Activated naive CD4-positive, alpha-beta T cell treated with anti-CD3 and anti-CD28 coated beads for 36 hours (primary cell): ENCODE results near the gene NRCAM. TPM values are rescaled to one million over a fixed set of nuclear protein-coding genes. Genes with fewer than 3 reads are reported as not detected.
"Not testable (repeated sequence)": the region's sequence is repeated elsewhere in the genome, so short reads cannot be mapped to it uniquely, and the experiment has no call there.

Experiments used
- CTCF ChIA-PET: fragments of 350-600 bp; sonication (Branson Sonifier 250); formaldehyde crosslinking; loops from one replicate; lab custom pipeline; 2021; ENCODE audit warnings: antibody characterized with exemption; lab: Charles Lee
- DNase-seq: peaks from one replicate; pipeline ENCODE4 v3.0.0-alpha.2; 2020
- H3K27ac Mint-ChIP-seq: one replicate; pipeline ENCODE4 v1.8.0; 2021; ENCODE audit warnings: mild to moderate bottlenecking, mixed read lengths
- H3K27me3 Mint-ChIP-seq: one replicate; pipeline ENCODE4 v1.8.0; 2021; ENCODE audit warnings: low read depth, mixed read lengths
- H3K36me3 Mint-ChIP-seq: one replicate; pipeline ENCODE4 v1.8.0; 2021; ENCODE audit warnings: low read depth, mixed read lengths
- H3K4me1 Mint-ChIP-seq: one replicate; pipeline ENCODE4 v1.8.0; 2021; ENCODE audit warnings: low read depth, mixed read lengths
- H3K4me3 Mint-ChIP-seq: one replicate; pipeline ENCODE4 v1.8.0; 2021; ENCODE audit warnings: mild to moderate bottlenecking, moderate library complexity, mixed read lengths
- H3K9me3 Mint-ChIP-seq: one replicate; pipeline ENCODE4 v1.8.0; 2021; ENCODE audit warnings: mixed read lengths
- intact Hi-C: fragments of 100-400 bp; cut with micrococcal nuclease; formaldehyde crosslinking; loops from one replicate; pipeline ENCODE4 v1.15.1; 2023
- total RNA-seq, 2 experiments: library from RNA; stranded (reverse); gene quantifications; one replicate each; pipeline ENCODE4 v1.2.3, GENCODE V29; 2021

Gene NRCAM
- total RNA-seq, 2 experiments from 2014 or later, result 0.81 to 1.0 TPM

- Mint-ChIP-seq H3K36me3 (peaks cover 27% of the 10 kb centered on the region), H3K27ac (no peak overlapping the region), H3K9me3 (no peaks in the 10 kb centered on the region), H3K27me3 (no peaks in the 10 kb centered on the region), H3K4me1 (no peaks in the 10 kb centered on the region), H3K4me3 (no peak overlapping the region)
- intact Hi-C loops, result no loop called here
- no peak for DNase-seq
- CTCF ChIA-PET, result interaction anchor here (0.6 kb wide), 1 partner anchor 299 kb away, joined by 3 read pairs; no protein-coding TSS in a partner anchor
These were observed 24.1 kb upstream of the NRCAM start for GRCh38 chr7:108480311-108480710.

GRCh38 chr7:108479751-108480150 is 23.5 kb upstream of the NRCAM start:
- Mint-ChIP-seq H3K9me3 (no peaks in the 10 kb centered on the region), H3K27me3 (no peaks in the 10 kb centered on the region), H3K27ac (no peak overlapping the region), H3K4me3 (no peak overlapping the region), H3K36me3 (peaks cover 29% of the 10 kb centered on the region), H3K4me1 (no peaks in the 10 kb centered on the region)
- DNase-seq, result no peak
- CTCF ChIA-PET, result no interaction called here
- intact Hi-C loops, result no loop called here

DNA sequence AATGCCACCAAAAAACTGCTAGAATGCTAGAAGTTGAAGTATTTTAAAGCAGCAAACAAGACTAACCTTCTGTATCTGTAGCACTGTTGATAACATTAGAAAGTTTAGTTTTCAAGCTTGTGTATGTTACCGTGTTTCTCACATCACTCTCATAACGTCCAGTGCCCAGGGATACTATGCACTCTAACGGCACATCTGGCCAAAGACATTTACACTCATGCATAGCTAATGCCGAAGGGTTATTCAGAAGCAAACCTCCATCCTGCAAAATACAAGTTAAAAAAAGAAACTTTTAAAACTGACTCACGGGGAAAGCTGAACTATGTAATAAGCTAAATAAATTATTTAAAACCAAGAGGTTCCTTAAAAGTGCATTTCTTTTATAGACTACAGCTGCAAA is 22.9 kb upstream of the NRCAM start:
- no peak for DNase-seq
- Mint-ChIP-seq H3K4me3 (no peak overlapping the region), H3K36me3 (peaks cover 31% of the 10 kb centered on the region), H3K27ac (no peak overlapping the region), H3K4me1 (no peaks in the 10 kb centered on the region), H3K9me3 (no peaks in the 10 kb centered on the region), H3K27me3 (no peaks in the 10 kb centered on the region)
- CTCF ChIA-PET, result interaction anchor here (1.0 kb wide), 1 partner anchor 18 kb away, joined by 4 read pairs; no protein-coding TSS in a partner anchor
- intact Hi-C loops, result no loop called here

DNA sequence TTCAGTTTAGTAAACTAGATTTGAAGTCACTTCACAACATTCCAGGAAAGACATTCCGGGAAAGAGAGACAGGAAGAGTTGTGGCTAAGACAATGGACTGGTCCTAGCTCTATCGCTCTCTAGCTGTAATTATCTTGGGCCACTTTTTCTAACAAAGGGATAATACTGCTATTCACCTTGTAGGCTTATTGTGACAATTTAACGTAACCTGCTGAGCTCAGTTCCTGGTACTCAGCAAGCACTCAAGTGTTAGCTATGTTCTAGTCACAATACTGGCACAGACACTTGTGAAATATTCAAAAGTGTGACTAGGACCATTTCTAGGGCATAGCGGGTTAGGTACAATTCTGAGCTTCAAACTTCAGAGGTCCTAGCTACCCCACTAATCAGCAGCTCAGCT is 12.0 kb upstream of the NRCAM start:
- Mint-ChIP-seq H3K36me3 (no peaks in the 10 kb centered on the region), H3K27me3 (no peaks in the 10 kb centered on the region), H3K4me1 (peaks cover 17% of the 10 kb centered on the region), H3K27ac (no peak overlapping the region), H3K9me3 (no peaks in the 10 kb centered on the region), H3K4me3 (no peak overlapping the region)
- CTCF ChIA-PET, result interaction anchor here (0.8 to 1.6 kb wide), 2 partner anchors 16 to 57 kb away, joined by 3 to 4 read pairs; no protein-coding TSS in a partner anchor
- no peak for DNase-seq
- intact Hi-C loops, result no loop called here

- intact Hi-C loops, result no loop called here
- CTCF ChIA-PET, result interaction anchor here (0.8 kb wide), 1 partner anchor 22 kb away, joined by 4 read pairs; no protein-coding TSS in a partner anchor
- DNase-seq, result no peak
- H3K27ac Mint-ChIP-seq, result no peak overlapping the region
- no peaks in the 10 kb centered on the region for H3K36me3 Mint-ChIP-seq
- peaks cover 23% of the 10 kb centered on the region for H3K4me1 Mint-ChIP-seq
- H3K9me3 Mint-ChIP-seq, result no peaks in the 10 kb centered on the region
- no peak overlapping the region for H3K4me3 Mint-ChIP-seq
- H3K27me3 Mint-ChIP-seq, result no peaks in the 10 kb centered on the region
These were observed 11.2 kb upstream of the NRCAM start for GRCh38 chr7:108467391-108467790.

DNA sequence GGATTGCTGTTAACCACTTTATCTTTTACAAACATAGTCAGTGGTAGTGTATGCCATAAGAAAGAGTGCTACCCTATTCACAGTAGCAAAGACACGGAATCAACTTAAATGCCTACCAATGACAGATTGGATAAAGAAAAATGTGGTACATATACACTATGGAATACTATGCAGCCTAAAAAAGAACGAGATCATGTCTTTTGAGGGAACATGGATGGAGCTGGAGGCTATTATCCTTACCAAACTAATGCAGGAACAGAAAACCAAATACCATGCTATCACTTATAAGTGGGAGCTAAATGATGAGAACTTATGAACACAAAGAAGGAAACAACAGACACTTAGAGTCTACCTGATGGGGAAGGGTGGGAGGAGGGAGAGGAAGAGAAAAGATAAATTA is 10.1 kb upstream of the NRCAM start:
- H3K36me3 Mint-ChIP-seq, DNase-seq, H3K27me3 Mint-ChIP-seq, H3K9me3 Mint-ChIP-seq, H3K4me3 Mint-ChIP-seq, intact Hi-C loops, H3K27ac Mint-ChIP-seq: not testable (repeated sequence)
- CTCF ChIA-PET, result interaction anchor here (0.8 to 1.2 kb wide), 2 partner anchors 9 to 23 kb away, joined by 3 to 4 read pairs; no protein-coding TSS in a partner anchor
- peaks cover 26% of the 10 kb centered on the region for H3K4me1 Mint-ChIP-seq

- intact Hi-C loops, result no loop called here
- Mint-ChIP-seq H3K4me3 (no peak overlapping the region), H3K27ac (no peak overlapping the region), H3K4me1 (peaks cover 31% of the 10 kb centered on the region), H3K36me3 (no peaks in the 10 kb centered on the region), H3K9me3 (no peaks in the 10 kb centered on the region), H3K27me3 (no peaks in the 10 kb centered on the region)
- CTCF ChIA-PET, result no interaction called here
- DNase-seq, result no peak
These were observed 8.5 kb upstream of the NRCAM start for GRCh38 chr7:108464743-108465142.

DNA sequence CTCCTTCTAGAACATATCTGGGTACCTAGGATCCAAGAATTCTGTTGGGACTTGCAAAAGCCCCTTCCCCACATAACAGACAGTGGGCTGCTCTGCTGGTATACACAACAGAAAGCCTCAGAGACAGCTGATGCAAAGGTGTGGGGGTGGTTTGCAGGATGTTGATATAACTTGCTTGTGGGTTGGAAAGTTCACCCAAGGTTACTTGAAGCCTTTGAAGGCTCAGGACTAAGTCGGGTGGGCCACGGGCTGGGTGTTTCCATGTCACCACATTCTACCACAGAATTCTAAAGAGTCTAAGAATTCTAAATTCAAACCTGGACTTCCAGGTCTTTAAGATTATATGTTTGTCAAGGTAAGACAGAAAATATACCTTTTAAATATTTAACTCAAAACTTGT is 7.4 kb upstream of the NRCAM start:
- intact Hi-C loops, result no loop called here
- H3K4me3 Mint-ChIP-seq, result no peak overlapping the region
- CTCF ChIA-PET, result interaction anchor here (0.8 kb wide), 1 partner anchor 34 kb away, joined by 3 read pairs; no protein-coding TSS in a partner anchor
- no peak overlapping the region for H3K27ac Mint-ChIP-seq
- peak; percentile 42 for DNase-seq
- peaks cover 30% of the 10 kb centered on the region for H3K4me1 Mint-ChIP-seq
- no peaks in the 10 kb centered on the region for H3K36me3 Mint-ChIP-seq
- H3K27me3 Mint-ChIP-seq, result peaks cover 2% of the 10 kb centered on the region
- H3K9me3 Mint-ChIP-seq, result no peaks in the 10 kb centered on the region

DNA sequence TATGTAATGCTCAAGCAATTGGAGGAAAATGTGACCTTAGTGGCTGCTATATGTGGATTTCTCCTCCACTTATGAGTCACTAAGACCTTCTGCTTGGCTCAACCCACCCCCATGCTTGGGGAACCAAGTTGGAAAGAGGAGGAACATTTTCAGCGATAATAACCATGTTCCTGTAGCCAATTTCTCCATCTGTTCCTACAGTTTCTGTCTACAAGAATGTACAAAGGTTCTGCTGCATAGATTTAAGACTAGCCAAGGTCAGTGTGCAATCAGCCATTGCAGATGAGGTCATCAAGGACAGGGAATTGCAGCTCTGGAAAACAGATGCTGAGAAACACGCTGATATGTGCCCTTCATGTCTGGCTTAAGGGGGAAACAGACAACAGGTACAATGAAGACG is 5.6 kb upstream of the NRCAM start:
- Mint-ChIP-seq H3K27ac (no peak overlapping the region), H3K9me3 (no peaks in the 10 kb centered on the region), H3K27me3 (peaks cover 19% of the 10 kb centered on the region), H3K4me1 (peaks cover 30% of the 10 kb centered on the region), H3K4me3 (no peak overlapping the region), H3K36me3 (no peaks in the 10 kb centered on the region)
- no peak for DNase-seq
- intact Hi-C loops, result loop anchor here (2.0 kb wide), 1 partner anchor 151 kb away; no protein-coding TSS in a partner anchor
- CTCF ChIA-PET, result interaction anchor here (0.6 to 1.6 kb wide), 2 partner anchors 35 kb away, joined by 3 to 4 read pairs; no protein-coding TSS in a partner anchor

DNA sequence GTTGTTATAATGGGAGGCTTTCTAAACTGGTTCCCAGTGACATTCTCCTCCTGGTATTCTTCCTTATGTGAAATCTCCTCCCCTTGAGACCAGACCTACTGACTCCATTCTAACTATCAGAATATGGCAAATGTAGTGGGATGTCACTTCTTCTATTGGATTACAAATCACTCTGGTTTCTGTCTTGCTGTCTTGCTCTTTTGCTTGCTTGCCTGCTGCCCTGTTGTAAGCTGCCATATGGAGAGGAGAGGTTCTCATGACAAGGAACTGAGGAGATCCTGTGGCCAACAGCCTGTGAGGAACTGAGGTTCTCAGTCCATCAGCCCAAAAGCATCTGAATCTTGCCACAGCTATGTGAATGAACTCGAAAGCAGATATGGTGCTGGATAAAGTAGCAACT is 4.7 kb upstream of the NRCAM start:
- intact Hi-C loops, result loop anchor here (1.0 to 2.0 kb wide), 4 partner anchors 36 to 280 kb away; no protein-coding TSS in a partner anchor
- DNase-seq, result no peak
- no peaks in the 10 kb centered on the region for H3K9me3 Mint-ChIP-seq
- no peak overlapping the region for H3K27ac Mint-ChIP-seq
- no peaks in the 10 kb centered on the region for H3K36me3 Mint-ChIP-seq
- no peak overlapping the region for H3K4me3 Mint-ChIP-seq
- H3K4me1 Mint-ChIP-seq, result peaks cover 32% of the 10 kb centered on the region
- peaks cover 22% of the 10 kb centered on the region for H3K27me3 Mint-ChIP-seq
- CTCF ChIA-PET, result interaction anchor here (0.7 to 1.7 kb wide), 7 partner anchors 11 to 280 kb away, joined by 3 to 4 read pairs (median 4); no protein-coding TSS in a partner anchor

GRCh38 chr7:108459922-108460551 is 3.8 kb upstream of the NRCAM start:
- H3K4me3 Mint-ChIP-seq, result no peak overlapping the region
- no peaks in the 10 kb centered on the region for H3K36me3 Mint-ChIP-seq
- DNase-seq, result peak; percentile 56
- no peaks in the 10 kb centered on the region for H3K9me3 Mint-ChIP-seq
- intact Hi-C loops, result loop anchor here (1.0 to 5.0 kb wide), 5 partner anchors 37 to 279 kb away; no protein-coding TSS in a partner anchor
- H3K4me1 Mint-ChIP-seq, result peaks cover 30% of the 10 kb centered on the region
- CTCF ChIA-PET, result interaction anchor here (0.7 to 1.7 kb wide), 5 partner anchors 14 to 77 kb away, joined by 3 to 4 read pairs (median 3); no protein-coding TSS in a partner anchor
- H3K27me3 Mint-ChIP-seq, result peaks cover 22% of the 10 kb centered on the region
- no peak overlapping the region for H3K27ac Mint-ChIP-seq

GRCh38 chr7:108457871-108458270 is 1.6 kb upstream of the NRCAM start:
- CTCF ChIA-PET, result interaction anchor here (1.0 kb wide), 1 partner anchor 9 kb away, joined by 3 read pairs; no protein-coding TSS in a partner anchor
- H3K27me3 Mint-ChIP-seq, result peaks cover 31% of the 10 kb centered on the region
- H3K27ac Mint-ChIP-seq, result no peak overlapping the region
- peaks cover 24% of the 10 kb centered on the region for H3K4me1 Mint-ChIP-seq
- intact Hi-C loops, result loop anchor here (2.0 to 5.0 kb wide), 2 partner anchors 36 to 111 kb away; partner anchors contain the start of genes DNAJB9 and THAP5
- H3K36me3 Mint-ChIP-seq, result no peaks in the 10 kb centered on the region
- no peak for DNase-seq
- H3K9me3 Mint-ChIP-seq, result no peaks in the 10 kb centered on the region
- H3K4me3 Mint-ChIP-seq, result peak overlapping the region; percentile 64
